GM21737 (cell line): ENCODE measurements around the gene MFRP.

Source experiments
- ATAC-seq: cut with Tn5 transposase; IDR thresholded peaks from one replicate; pipeline ENCODE4 v1.9.1; 2021; ENCODE audit warnings: mild to moderate bottlenecking, moderate library complexity; ENCODE audit not compliant: unreplicated experiment

MFRP gene

DNA sequence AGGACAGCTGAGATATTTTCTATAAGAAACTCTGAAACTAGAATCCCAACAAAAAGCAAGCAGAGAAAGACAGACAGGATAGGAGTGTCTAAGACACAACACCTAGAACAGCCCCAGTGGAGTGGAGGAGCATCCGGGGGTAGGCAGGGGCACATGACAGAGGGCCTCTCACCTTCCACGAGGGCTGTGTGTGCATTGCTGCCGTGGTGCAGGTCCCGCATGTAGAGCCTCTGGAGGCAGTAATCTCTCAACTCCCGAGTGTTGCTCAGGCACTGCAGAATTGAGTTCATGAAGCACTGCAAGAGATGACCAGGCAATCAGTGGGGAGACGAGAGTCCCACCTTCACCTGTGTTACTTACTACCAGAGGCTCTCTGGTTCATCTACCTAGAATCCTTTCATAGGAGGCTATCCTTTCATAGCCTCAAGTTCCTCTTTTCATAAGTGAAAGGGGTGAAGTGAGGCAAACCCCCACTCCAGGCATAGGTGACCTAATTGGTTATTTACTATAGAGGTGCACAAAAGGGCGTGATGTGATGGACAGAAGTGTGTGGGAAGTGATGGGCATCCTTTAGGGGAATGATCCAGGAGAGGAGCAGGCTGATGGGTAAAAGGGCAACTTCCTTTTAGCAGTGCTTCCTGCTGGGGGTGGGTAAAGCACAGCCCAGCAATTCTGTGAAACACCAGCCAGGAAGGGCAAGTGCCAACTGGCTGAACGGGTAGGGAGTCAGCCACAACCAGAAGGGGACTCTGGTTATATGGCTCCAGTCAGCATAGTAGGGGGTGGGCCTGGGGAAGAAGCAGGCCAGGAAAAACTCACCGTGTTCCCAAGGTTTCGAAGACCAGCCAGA is 13.1 kb upstream of the MFRP start:
- ATAC-seq = no peak

DNA sequence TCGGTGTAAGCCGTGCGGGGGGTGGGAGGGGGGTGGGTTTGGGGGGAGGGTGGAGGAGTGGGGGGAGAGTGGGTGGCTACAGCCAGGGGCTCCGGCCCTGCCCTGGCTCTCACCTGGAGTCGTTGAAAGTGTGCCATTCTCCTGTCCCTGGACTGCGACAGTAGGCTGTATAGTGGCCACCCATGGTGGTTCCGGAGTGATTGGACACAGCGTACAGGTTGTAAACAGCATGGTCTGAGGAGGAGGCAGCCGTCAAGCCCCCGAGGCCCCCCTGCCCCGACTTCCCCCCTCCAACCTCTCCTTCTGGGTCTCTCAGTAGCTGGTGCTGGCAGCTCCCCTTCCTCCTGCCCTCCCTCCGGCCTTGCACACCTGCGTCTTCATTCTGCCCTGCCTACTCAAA is 10.6 kb upstream of the MFRP start:
- ATAC-seq = no peak

DNA sequence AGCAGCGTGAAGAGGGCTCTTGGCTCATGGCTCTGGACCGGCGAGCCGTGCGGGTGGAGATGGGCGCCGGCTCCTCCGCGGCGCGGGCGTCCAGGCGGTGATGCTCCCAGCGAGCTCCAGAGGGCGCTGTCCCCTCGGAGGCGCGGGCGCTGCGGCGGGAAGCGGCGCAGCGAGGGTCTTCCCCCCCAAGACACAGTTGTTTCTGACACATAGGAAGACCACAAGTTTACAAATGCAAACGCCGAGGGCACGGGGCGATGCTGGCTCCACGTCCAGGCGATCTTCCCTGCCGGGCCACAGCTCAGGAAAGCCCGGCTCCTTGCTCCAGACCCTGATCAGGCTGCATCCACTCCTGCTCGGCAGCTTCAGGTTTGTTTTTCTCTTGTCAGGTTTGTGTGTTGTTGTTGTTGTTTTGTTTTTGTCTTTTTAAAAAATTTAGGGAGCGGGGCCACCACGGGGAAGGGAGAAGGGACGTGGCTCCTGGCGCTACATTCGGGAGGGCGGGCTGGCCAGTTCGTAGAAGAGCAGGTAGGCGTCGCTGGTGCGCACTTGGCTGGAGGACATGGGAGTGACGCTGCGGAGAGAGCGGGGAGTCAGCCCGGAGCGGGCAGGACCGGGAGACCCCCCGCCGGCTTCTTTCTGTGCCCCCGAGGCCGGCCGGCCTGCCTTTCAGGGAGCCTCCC is 10.0 kb upstream of the MFRP start:
- peak; percentile 66 for ATAC-seq

DNA sequence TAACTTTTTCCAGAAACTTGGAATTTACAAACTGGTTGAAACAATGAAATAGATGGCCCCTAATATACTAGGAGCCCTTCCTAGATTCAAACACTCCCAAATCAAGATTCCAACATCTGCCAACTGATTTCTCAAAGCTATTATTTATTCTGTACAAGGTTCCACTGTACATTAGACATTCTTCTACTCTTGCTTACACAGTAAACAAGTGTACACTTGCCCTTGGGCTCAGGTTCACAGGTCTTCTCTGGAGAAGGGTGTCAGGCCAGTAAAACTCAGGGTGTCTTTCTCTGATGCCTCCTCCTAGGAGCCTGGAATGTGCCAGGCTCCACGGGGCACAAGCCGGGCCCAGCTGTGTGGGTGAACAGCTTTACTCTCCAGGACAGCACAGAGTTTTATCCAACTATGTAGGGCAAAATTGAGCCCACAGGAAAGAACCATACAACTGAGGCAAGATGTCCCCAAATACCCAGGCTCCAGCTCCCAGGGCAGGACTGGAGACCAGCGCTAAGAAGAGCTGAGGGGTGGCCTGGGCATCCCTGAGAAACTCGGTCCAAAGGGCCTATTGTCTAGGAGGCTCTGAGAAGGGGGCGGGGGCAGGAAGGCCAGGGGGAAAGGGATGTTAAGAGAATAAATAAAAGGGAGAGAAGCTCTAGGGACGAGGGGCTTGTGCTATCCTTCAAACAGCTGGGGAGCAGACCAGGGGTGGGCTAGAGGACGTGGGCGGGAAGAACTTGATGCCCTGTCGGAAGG is 8.8 kb upstream of the MFRP start:
- no peak for ATAC-seq

DNA sequence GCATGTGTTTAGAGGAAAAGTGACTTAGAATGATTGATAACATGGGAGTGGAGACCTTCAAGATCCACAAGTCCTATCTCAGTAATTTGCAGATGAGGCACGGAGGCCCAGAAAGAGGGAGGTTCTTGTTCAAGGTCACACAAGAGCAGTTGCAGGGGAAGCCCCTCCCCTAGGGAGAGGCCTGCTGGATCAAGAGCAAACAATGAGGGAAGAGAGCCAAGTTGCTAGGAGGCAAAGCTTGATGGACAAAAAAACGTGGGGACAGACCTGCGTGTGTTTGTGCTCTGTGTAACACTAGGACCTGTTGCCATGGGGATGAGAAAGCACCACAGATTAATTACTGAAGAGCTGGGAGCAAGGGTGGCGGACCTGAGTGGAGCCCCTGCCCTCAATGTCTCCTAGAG is 6.4 kb upstream of the MFRP start:
- ATAC-seq = no peak

DNA sequence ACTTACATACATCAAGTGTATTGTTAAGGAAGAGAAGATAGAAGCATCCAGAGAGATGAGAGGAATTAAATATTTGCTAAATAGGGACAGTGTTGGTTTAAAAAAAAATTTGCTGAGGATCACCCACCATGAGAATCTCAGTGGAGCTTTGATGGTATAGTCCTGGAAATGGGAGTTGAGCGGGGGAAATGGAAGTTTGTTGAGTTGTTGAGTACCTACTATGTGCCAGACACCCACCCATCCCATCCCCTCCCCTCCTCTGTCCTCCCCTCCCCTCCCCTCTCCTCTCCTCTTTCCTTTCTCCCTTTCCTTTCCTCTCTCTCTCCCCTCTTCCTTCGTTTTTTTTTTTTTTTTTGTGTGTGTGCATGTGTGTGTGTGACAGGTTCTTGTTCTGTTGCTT is 4.7 kb upstream of the MFRP start:
- no peak for ATAC-seq

DNA sequence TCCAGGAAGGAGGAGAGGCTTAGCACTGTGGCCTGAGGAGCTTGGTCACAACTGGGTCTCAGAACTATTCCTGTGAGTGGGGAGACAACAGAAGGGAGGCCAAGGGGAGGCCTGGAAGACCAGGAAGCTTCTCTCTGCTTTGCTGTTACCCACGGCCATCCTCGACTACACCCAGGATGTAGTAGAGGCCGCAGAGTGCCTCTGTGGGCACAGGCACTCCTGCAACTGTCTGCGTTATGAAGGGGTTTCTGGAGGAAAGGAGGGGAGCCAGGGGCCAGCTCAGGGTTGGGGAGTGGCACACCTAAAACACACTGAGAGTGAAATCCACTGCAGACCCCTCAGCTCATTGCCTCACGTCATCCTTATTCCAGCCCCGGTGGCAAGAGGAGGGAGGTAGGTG is 3.8 kb upstream of the MFRP start:
- no peak for ATAC-seq

DNA sequence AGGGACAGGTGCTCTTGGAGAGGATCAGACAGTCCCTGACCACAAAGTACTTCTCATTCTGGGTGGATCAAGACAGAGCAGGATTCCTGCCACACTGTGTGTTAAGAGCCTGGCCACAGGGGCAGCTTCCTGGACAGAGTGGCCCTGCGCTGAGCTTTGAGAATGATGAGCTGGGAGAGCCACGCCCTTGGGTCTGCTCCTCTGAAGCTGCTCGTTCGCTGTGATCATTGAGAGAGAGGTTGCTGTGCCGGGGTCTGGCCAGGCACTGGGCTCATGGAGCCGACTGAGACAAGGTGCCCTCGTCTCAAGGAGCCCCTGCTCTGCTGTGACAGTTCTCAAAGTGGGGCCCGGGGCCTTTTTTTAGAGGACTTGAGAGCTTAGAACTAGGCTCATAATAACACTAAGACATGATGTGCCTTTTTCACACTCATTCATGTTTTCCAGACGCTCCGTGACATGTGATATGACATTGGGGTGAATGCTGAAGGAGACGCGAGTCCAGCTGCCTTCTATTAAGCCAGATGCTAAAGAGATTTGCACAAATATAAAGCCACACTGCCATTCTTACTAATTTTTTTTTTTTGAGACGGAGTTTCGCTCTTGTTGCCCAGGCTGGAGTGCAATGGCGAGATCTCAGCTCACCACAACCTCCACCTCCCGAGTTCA is 1.6 kb upstream of the MFRP start:
- no peak for ATAC-seq

DNA sequence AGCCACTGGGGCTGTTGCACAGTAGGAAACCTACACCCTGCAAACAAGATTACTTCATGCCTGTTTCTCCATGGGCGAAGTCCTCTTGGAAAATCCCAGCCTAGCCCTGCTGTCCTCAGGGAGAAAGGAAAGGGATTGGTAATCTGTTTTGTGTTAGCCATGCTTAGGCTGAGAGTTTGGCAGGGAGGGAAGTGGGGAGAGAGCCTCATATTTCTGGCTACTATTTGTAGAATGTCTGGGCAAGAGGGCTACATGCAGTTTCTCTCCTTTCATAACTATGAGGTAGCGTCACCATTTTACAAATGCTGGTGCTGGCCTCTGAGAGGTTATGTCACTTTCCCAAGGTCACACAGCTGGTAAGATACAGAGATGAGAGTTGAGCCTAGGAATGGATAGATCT is 737 bp upstream of the MFRP start:
- no peak for ATAC-seq

DNA sequence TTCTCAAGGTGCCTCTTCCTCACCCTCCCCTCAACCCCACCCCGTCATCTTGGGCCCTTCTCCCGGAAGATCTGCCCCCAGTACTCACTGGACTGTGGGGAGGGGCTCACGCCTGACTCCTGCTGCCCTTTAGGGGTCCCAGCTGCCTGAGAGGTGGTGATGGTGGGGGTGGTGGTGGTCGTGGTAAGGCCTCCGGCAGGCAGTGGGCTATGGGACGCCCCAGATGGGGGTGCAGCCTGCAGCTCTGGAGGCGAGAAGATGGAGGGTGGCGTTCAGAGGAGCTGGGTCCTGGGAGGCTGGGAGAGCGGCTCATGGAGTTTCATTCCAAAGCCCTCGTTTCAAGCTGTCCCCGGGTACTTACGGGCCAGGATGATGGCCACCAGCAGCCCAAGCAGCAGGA is 820 bp downstream of the MFRP start:
- no peak for ATAC-seq

DNA sequence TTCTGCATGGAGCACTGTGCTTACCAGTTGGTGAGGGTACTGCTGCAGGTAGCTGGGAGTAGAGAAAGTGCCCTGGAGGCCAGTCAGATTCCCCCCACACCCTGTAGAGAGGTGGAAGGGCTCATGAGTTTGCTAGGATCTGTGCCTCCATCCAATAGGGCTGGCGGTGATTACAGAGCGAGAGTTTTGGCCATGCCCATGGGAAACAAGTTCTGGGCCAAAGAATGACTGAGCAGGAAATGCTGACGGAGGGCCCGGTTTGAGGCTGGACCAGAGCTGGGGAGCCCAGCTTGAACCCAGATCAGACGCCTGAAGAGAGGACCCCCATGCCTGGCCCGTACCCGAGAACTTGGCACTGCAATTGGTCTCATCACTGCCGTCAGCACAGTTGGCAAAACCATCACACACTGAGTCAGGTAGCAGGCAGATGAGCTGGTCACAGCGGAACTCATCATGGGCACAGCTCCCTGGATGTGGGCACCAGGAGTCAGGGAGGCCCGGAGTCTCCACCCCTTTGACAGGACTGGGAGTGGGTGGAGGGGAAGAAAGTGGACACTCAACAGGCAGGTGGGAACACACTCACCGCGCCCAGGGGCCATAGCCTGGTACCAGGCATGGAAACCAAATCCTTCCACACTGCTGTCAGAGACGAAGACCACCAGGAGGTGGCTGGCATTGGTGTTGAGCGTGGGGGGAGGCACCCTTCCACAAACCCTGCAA is 2.1 kb downstream of the MFRP start:
- no peak for ATAC-seq

DNA sequence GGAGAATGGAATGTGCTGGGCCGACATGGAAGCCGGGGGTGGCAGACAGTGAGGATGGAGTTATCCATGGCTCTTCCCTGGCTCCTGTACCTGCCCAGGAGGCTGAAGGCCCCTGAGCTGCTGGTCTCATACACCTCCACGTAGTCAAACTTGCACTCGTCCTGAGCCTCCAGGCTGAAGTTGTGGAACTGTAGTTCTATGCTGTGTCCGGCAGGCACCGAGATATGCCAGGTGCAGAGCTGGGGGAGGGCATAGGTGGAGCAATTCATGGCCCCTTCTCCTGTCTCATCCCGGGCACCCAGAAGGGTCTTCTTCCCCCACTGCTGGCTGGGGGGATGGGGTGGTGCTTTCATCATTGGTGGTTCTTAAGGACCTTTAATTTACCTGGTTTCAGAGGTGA is 2.8 kb downstream of the MFRP start:
- ATAC-seq = no peak

DNA sequence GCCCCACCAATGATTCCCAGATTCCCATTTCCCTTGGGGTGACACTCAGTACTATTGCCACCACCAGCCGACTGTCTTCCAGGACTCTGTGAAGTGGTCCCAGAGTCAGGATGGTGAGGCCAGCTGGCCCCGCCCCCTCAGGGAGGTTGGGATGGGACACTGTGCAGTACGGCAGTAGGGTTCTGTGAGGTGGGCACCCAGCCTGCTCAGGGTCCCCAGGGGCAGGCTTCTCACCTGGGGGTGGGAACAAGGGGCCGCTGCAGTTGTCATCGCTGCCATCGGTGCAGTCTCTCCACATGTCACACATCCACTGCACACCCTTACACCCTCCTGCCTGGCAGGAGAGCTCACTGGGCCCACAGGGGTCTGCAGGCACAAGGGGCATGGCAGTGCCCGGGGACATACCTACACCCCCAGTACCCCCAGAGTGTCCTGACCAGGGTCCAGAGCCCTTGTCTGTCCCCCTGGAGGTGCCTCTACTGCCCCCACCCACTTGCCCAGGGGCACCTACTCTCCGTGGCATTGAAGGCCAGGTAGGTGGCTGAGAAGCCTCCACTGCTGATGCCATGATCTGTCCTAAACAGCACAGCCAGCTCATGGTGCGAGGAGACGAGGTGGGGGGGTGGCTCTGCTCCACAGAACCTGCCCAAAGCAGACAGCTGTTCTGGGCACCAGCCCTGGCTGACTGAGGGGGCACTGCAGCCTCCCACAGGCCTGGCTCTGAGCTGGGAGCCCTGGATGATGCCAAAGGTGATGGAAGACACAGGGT is 4.0 kb downstream of the MFRP start:
- no peak for ATAC-seq

DNA sequence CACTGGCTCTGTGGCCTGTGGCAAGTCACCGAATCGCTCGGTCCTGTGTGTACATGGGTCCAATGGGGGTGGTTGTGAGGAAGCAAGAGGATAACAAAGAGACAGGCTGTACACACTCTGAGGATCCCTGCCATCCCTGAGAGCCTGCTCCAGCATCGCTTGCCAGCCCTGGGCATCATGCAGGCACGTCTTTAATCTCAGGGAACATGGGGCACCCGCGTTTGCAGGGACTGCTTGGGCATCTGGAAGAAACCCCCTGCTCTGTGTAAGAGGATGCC is 4.5 kb downstream of the MFRP start:
- no peak for ATAC-seq

DNA sequence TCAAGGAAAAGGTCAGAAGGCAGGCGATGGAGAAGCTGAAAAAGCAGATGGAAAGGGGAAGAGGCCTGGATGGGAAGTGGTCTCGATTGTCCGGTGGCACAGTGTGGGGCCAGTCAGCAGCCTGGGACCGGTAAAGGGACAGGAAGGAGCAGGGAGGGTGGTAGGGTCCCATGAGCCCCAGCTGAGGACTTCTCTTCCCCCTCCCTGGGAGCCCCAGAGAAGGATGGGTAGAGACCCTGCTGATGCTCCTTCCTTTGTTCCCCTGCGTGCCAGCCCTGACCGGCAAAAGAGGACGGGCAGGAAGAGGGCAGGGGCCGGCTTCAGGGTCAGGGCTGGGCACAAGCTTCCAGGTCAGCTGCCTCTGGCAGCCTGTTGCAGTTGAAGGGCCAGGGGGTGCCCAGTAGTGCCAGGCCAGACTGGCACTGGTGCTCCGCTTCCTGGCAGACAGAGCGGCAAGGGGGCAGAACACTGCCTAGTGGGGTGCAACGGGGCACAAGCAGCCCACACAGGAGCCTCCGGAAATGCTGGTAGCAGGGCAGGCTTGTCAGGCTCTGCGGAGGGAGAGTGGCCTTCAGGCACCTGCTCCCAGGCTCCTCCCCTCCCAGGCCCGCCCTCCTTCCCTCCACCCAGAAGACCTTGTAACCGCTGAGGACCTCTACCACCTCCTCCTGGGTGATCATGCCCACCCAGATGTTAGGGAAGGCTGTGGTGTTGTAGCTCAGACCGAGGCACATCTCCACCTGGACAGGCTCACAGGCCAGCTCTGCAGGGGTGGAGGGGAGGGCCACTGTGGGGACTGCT is 5.1 kb downstream of the MFRP start:
- ATAC-seq = no peak

DNA sequence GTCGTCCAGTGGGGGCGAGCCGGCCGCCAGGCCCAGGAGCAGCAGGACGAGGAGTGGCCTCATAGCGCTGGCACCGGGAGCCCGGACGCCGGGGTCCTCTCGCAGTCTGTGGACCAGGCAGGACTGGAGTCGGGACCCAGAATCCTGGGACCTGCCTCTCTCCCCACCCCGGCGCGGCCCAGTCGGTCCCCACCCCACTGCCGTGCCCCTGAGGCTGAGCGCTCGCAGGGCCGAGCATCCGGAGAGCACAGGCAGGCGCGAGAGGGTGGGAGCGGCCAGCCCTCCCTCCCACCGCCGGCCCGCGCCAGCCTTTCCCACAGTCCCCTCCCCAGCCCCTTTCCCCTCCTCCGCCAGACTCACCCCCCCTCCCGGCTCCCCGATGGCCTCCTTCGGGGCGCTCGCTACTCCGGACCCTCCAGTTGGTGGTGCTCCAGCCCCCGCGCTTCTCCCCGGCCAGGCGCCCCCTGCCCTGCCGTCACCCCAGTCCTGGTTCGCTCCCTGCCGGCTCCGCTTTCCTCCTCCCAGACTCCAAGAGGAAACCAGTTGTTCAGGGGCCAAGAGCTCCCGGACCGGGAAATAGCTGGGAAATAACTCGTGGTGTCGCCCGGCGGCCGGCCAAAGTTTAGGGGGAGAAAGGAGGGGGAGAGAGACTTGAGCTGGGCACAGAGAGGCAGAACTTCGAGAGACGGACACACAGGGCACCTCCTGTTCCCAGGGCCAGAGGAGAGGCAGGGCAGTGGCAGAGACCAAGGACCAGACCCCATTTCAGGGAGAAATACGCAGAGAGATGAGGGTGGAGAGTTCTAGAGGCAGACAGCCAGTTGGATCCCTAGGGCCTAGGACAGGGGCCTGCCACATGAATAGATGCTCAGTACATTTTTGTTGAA is 5.9 kb downstream of the MFRP start, which contains the start of gene C1QTNF5:
C1QTNF5 (minus strand) TSS at position 549 of the 887 bp plus-strand sequence; CDS start at position 63, 486 bp downstream.
- no peak for ATAC-seq

DNA sequence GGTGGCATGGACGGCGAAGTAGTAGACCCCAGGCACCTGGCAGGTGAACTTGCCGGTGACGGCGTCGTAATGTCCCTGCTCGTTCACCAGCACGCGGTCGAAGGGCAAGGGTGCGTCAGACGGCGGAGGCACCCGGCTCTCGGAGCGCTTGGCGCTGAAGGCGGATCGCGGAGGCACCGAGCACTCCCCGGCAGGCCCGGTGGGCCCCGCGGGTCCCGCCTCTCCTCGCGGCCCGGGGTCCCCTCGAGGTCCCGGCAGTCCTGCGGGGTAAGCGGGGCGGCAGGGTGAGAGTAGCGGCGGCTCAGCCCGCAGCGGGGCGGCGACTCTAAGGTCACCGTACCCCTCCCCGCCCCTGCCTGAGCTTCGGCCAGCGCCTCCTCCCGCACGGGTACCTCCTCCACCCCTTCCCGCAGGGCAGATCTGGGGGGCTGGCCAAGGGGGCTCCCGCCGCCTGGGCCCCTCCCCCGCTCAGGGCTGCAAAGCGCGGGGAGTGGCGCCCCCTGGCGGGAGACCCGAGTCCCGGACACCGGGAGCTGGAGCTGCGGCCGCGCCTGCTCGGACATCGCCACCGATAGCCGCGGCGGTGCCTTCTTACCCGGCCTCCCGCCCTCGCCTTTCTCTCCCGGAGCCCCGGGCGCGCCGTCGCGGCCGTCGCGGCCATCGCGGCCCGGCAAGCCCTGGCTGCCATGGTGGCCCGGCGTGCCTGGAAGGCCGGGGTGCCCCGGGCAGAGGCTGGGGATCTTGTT is 6.7 kb downstream of the MFRP start:
- ATAC-seq = no peak
